Common myeloid progenitor, CD34-positive (primary cell): ENCODE results near the gene NEK7.

Experiments used
- CTCF ChIA-PET: fragments of 350-600 bp; sonication (Branson Sonifier 250); formaldehyde crosslinking; loops from one replicate; lab custom pipeline; 2021; ENCODE audit warnings: antibody characterized with exemption; lab: Charles Lee
- POLR2A ChIA-PET: fragments of 350-600 bp; sonication (Branson Sonifier 250); formaldehyde crosslinking; loops from one replicate; lab custom pipeline; 2021; ENCODE audit warnings: antibody characterized with exemption; lab: Charles Lee
- DNase-seq, 3 donors: peaks; one replicate each; pipeline versions ENCODE4 v3.0.0 to v3.0.0-alpha.2; 2013
- H3K27ac ChIP-seq, 2 experiments: 1 replicate in 1 of 2; 2 replicates in 1 of 2; pipeline ENCODE4 v1.7.0; 2013; ENCODE audit warnings: inconsistent platforms in 2 of 2, low read length in 2 of 2, mild to moderate bottlenecking in 2 of 2, low read depth in 1 of 2, moderate library complexity in 1 of 2; ENCODE audit not compliant: severe bottlenecking in 2 of 2, insufficient read depth in 1 of 2, poor library complexity in 1 of 2
- H3K27me3 ChIP-seq, 5 experiments: replicated peaks in 2 of 5; 1 replicate in 3 of 5; 2 replicates in 2 of 5; pipeline versions ENCODE4 v1.6.1 to v1.7.0; 2013; ENCODE audit warnings: low read length in 4 of 5, mild to moderate bottlenecking in 2 of 5, moderate library complexity in 2 of 5, inconsistent platforms in 1 of 5; ENCODE audit not compliant: insufficient read depth in 5 of 5, control insufficient read depth in 4 of 5
- H3K36me3 ChIP-seq, 4 experiments: 1 replicate in 2 of 4; 2 replicates in 2 of 4; pipeline versions ENCODE4 v1.6.1 to v1.7.0; 2013; ENCODE audit warnings: low read length in 3 of 4, control low read depth in 1 of 4, mild to moderate bottlenecking in 1 of 4; ENCODE audit not compliant: control insufficient read depth in 4 of 4, insufficient read depth in 4 of 4
- H3K4me1 ChIP-seq, 4 experiments: 1 replicate in 3 of 4; 2 replicates in 1 of 4; pipeline versions ENCODE4 v1.6.1 to v1.7.1; 2013; ENCODE audit warnings: low read length in 3 of 4, mild to moderate bottlenecking in 3 of 4, control low read depth in 1 of 4, inconsistent platforms in 1 of 4, moderate library complexity in 1 of 4; ENCODE audit not compliant: control insufficient read depth in 4 of 4, insufficient read depth in 4 of 4; ENCODE audit errors: control extremely low read depth in 1 of 4
- H3K4me3 ChIP-seq, 7 experiments: 1 replicate in 4 of 7; 2 replicates in 3 of 7; pipeline versions ENCODE4 v1.5.1 to v1.7.0; 2013; ENCODE audit warnings: mild to moderate bottlenecking in 7 of 7, low read length in 6 of 7, moderate library complexity in 6 of 7, inconsistent platforms in 2 of 7, low read depth in 2 of 7, control low read depth in 1 of 7; ENCODE audit not compliant: insufficient read depth in 4 of 7, control insufficient read depth in 1 of 7; ENCODE audit errors: extremely low read depth in 1 of 7
- H3K9me3 ChIP-seq, 5 experiments: 1 replicate in 4 of 5; 2 replicates in 1 of 5; pipeline versions ENCODE4 v1.6.1 to v1.7.1; 2013; ENCODE audit warnings: low read length in 4 of 5, mild to moderate bottlenecking in 2 of 5, inconsistent platforms in 1 of 5, low read depth in 1 of 5, moderate library complexity in 1 of 5; ENCODE audit not compliant: control insufficient read depth in 4 of 5, insufficient read depth in 2 of 5; ENCODE audit errors: control extremely low read depth in 1 of 5
- WGBS: methylation state at CpG from one replicate; pipeline ENCODE4 v1.1.5; 2013; ENCODE audit not compliant: insufficient coverage; 5-methylcytosine and 5-hydroxymethylcytosine counted together

NEK7 gene

DNA sequence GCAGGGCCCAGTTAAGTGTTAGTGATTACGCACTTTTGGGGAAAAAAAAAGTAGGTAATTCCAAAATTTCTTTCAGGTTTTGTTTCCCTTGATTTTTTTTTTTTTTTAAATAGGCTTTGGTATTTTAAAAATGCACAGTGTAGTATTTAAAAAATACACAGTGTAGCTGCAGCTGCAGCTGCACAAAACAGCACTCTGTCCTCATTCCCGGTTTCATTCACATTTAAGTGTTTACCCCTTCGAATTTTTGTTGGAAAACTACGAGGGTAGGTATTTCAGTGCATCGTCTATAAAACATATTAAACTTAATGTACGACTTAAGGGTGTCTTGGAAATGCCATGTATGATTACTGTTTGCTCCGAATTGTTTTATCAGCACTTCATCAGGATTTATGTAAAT is 3.4 kb downstream of the NEK7 start:
- ChIA-PET CTCF (no interaction called here), POLR2A (no interaction called here)
- Histone ChIP-seq H3K9me3 (no peaks in the 10 kb centered on the region), H3K27me3 (no peaks in the 10 kb centered on the region), H3K27ac (peak overlapping the region in 1 of 2 experiments; percentile 93), H3K4me1 (peaks cover 31 to 51% (median 40%) of the 10 kb centered on the region in 4 experiments), H3K36me3 (peaks cover 0 to 3% (median 1%) of the 10 kb centered on the region in 4 experiments), H3K4me3 (peak overlapping the region in 1 of 7 experiments; percentile 97)
- WGBS: 45% methylated on average over 2 of the region's 7 CpGs
- no peak for DNase-seq

DNA sequence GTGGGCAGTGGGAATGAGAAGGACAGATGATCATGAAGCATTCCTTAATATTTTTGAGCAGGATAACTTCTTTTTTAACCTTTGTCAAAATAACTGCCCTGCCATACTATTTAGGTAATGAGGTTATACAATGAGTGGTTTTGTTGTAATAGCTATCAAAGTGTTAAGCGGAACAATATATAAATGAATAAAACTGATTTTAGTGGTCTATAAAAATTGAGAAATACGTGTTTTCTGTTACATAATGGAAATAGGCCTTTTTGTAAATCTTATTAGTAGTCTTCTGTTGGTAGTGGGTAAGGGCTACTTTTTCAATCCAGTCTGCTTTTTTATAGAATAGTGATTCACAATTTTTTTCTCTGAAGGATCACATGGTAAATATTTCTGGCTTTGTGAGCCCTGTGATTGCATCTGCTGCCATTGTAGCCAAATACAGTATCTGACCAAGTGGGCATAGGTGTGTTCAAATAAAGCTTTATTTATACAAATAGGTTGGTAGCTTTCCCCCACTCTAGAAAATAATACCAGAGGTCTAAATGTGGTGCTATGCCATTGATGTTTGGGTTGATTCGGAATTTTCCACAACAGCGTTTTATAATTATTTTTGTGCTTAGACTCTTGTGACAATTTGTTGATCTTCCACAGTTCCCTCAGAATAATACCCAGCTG is 4.3 kb downstream of the NEK7 start:
- 100% methylated on average over 4 of the region's 4 CpGs for WGBS
- H3K27ac ChIP-seq: peak overlapping the region in 1 of 2 experiments; percentile 9
- no peak overlapping the region for H3K4me3 ChIP-seq
- no peaks in the 10 kb centered on the region for H3K27me3 ChIP-seq
- POLR2A ChIA-PET: interaction anchor here (1.1 kb wide), 1 partner anchor 11 kb away, joined by 3 read pairs; no protein-coding TSS in a partner anchor
- no peaks in the 10 kb centered on the region for H3K9me3 ChIP-seq
- DNase-seq: no peak
- H3K4me1 ChIP-seq: peaks cover 34 to 59% (median 42%) of the 10 kb centered on the region in 4 experiments
- peaks cover 0 to 3% (median 1%) of the 10 kb centered on the region in 4 experiments for H3K36me3 ChIP-seq
- CTCF ChIA-PET: no interaction called here

DNA sequence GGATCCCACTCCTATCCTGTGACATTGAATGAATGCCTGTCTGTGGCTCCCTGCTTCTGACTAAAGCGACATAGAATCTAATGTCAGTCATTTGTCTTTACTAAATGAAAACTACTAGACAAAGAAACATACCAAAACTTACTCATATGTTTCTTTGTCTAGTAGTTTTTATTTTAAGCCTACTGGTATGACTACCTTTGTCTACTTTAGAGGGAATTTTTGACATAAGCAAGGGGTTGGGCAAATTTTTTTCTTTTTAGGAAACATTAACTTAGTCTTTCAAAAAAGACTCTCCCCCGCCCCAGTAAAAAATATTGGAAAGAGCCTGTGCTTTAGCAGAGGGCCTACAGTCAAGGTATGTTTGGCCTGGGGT is 4.9 kb downstream of the NEK7 start:
- H3K27ac ChIP-seq: peak overlapping the region; percentile 9 to 55
- CTCF ChIA-PET: no interaction called here

DNA sequence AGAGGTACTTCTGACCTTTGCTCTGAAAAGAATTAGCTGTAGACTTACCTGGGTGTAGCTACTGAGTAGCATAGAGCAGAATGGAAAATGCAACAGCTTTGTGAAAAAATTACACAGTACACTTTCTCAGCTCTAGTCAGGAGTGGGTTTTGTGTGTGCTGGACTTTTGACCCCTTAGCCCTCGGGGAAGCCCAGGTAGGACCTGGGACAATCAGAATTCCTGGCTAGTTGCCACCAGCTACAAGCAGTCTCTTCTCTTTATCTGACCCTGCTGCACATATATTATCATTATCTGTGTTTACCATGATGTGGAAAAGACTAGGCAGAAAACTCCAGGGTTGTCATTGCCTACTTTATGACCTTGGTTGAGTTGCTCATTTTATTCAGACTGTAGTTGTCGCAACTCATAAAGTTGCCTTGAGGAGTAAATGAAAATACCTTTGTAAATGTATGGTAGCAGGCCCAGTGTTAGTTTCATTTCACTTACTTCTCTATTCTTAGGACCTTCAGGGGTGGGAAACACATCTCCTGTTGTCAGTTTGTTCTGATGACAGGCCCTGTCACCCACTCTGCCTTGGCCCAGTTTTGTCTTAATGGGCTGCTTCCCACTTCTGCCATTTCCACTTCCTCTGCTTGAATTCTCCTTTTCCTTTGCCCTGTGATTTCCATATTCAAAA is 5.4 kb downstream of the NEK7 start:
- peaks cover 39 to 70% (median 50%) of the 10 kb centered on the region in 4 experiments for H3K4me1 ChIP-seq
- no peaks in the 10 kb centered on the region for H3K9me3 ChIP-seq
- POLR2A ChIA-PET: interaction anchor here (1.1 kb wide), 1 partner anchor 10 kb away, joined by 3 read pairs; no protein-coding TSS in a partner anchor
- no CpG with 5 or more reads among the region's 2 CpGs for WGBS
- H3K27ac ChIP-seq: peak overlapping the region; percentile 20 to 55
- CTCF ChIA-PET: no interaction called here
- H3K36me3 ChIP-seq: peaks cover 0 to 3% (median 1%) of the 10 kb centered on the region in 4 experiments
- H3K27me3 ChIP-seq: no peaks in the 10 kb centered on the region
- DNase-seq: peak in 2 of 3 donors; percentile 76 to 86
- H3K4me3 ChIP-seq: peak overlapping the region in 4 of 7 experiments; percentile 8 to 60 (median 46)

More for the DNA sequence above, 4.9 kb downstream of the NEK7 start:
- POLR2A ChIA-PET: interaction anchor here (1.1 kb wide), 1 partner anchor 10 kb away, joined by 3 read pairs; no protein-coding TSS in a partner anchor
- H3K36me3 ChIP-seq: peaks cover 0 to 3% (median 1%) of the 10 kb centered on the region in 4 experiments
- no CpG with 5 or more reads among the region's 2 CpGs for WGBS
- peaks cover 34 to 65% (median 45%) of the 10 kb centered on the region in 4 experiments for H3K4me1 ChIP-seq
- H3K27me3 ChIP-seq: no peaks in the 10 kb centered on the region
- peak overlapping the region in 3 of 7 experiments; percentile 37 to 60 (median 55) for H3K4me3 ChIP-seq
- no peak for DNase-seq
- H3K9me3 ChIP-seq: no peaks in the 10 kb centered on the region

DNA sequence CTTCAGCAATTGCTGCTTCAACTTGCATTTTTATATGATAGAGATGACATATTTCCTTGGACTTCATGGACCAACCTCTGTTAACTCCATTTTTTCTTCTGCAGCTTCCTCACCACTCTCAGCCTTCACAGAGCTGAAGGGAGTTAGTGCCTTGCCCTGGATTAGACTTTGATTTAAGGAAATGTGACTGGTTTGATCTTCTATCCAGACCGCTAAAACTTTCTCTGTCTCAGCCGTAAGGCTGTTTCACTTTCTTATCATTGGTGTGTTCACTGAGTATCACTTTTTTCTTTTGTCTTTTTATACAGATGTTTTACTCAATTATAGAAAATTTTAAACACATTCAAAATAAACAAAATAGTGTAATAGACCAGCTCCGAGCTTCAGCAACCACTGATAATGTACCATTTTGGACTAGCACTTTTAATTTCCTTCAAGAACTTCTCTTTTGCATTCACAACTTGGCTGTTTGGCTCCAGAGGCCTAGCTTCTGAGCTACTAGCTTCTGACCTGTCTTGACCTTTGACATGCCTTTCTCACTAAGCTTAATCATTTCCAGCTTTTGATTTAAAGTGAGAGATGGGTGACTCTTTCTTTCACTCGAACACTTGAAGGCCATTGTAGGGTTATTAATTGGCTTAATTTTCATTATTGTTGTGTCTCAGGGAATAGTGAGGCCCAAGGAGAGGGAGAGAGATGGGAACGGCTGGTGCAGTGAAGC is 9.3 kb downstream of the NEK7 start:
- Histone ChIP-seq H3K9me3 (no peaks in the 10 kb centered on the region), H3K36me3 (peaks cover 0 to 3% (median 1%) of the 10 kb centered on the region in 4 experiments), H3K4me1 (peaks cover 39 to 81% (median 48%) of the 10 kb centered on the region in 4 experiments), H3K4me3 (peak overlapping the region in 2 of 7 experiments; percentile 24 to 42), H3K27me3 (no peaks in the 10 kb centered on the region), H3K27ac (peak overlapping the region in 1 of 2 experiments; percentile 69)
- DNase-seq: peak in 1 of 3 donors; percentile 26
- WGBS: 94% methylated on average over 2 of the region's 5 CpGs
- ChIA-PET CTCF (interaction anchor here (0.7 to 1.4 kb wide), 5 partner anchors 10 to 74 kb away, joined by 3 to 4 read pairs (median 3); no protein-coding TSS in a partner anchor), POLR2A (no interaction called here)

DNA sequence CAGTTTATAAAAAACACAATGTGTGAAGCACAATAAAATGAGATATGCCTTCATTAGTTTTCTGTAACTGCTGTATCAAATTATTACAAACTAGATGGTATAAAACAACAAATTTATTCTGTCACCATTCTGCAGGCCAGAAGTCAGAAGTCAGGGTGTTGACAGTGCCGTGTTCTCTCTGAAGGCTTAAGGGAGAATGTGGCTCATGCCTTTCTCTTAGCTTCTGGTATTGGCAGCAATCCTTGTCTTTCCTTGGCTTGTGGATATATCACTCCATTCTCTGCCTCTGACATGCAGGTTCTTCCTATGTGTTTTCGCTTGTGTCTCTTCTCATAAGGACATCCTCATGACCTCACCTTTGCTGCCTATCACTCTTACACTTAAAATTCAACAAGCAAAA is 10.1 kb downstream of the NEK7 start:
- H3K27ac ChIP-seq: peak overlapping the region; percentile 42 to 69
- WGBS: 90% methylated on average over 2 of the region's 2 CpGs
- no peak for DNase-seq
- CTCF ChIA-PET: interaction anchor here (1.1 kb wide), 2 partner anchors 9 to 17 kb away, joined by 3 read pairs; no protein-coding TSS in a partner anchor
- peaks cover 0 to 3% (median 1%) of the 10 kb centered on the region in 4 experiments for H3K36me3 ChIP-seq
- H3K4me3 ChIP-seq: peak overlapping the region in 3 of 7 experiments; percentile 7 to 50 (median 12)
- H3K9me3 ChIP-seq: no peaks in the 10 kb centered on the region
- H3K27me3 ChIP-seq: no peaks in the 10 kb centered on the region
- POLR2A ChIA-PET: interaction anchor here (1.5 kb wide), 1 partner anchor 9 kb away, joined by 9 read pairs; no protein-coding TSS in a partner anchor
- H3K4me1 ChIP-seq: peaks cover 39 to 81% (median 51%) of the 10 kb centered on the region in 4 experiments
